Heart left ventricle (tissue), 13 donors: ENCODE results near the gene HERPUD1.

Source experiments
- POLR2A ChIP-seq, 2 donors: fragments of 450-650 bp; IDR thresholded peaks; one replicate each; pipeline ENCODE4 v1.6.1; 2017; ENCODE audit warnings: antibody characterized with exemption in 2 of 2, mild to moderate bottlenecking in 2 of 2, moderate library complexity in 2 of 2
- TF ChIP-seq, protein P1 (sequence below), 12 donors: fragments of 200-600 bp; sonication (generic) in 4 of 12; IDR thresholded peaks; one replicate each; pipeline versions ENCODE4 v1.5.0 to v1.8.0; 2018 to 2022; ENCODE audit warnings: antibody characterized with exemption in 12 of 12, mild to moderate bottlenecking in 5 of 12
- donor health status: ischemic (EF 13 %, LVEDD 7.1; RV severe dilation, severe dysfunction).
- donor health status: DM: no; HTN: yes; CAD: no.
- donor health status: DM: no; HTN: no; CAD: no.
- donor health status: ischemic (EF 25% LVEDD 6.9; RV normal size, moderate dysfunction).
- donor health status: ischemic (EF 25% LVEDD 5.7; RV mildly dilated, moderate dysfunction).
- donor health status: ischemic (EF 35%, LVEDD 5.7; RV mildly dilated, moderate dysfunction).
- donor health status: nonischemic (EF 11% LVEDD 7.7; RV severe dilation, severe dysfunction).
- donor health status: DM: yes; HTN: yes; CAD: no.
- donor health status: PGD.
- donor health status: ischemic (EF 29% LVEDD 5.4; RV normal size, mild dysfunction).
- donor health status: nonischemic (EF 23%, LVEDD 6.1; RV moderate dilation, normal function).

DNA sequence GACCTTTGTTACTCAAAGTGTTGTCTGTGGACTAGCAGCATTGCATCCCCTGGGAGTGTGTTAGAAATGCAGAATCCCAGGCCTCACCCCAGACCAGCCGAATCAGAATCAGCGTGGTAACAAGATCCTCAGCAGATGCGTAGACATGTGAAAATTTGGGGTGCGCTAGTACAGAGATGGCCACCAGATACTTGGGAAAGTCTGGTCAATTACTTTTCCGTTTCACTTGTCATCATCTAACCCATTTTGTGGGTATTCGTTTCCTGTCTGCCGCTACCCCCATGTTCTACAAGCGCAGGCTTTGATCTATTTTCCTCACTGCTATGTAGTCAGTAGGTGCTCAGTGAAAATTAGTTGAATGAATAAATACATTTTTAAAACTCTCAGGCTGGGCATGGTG lies 33.1 kb upstream of the HERPUD1 start:
- TF ChIP-seq, protein P1, sequence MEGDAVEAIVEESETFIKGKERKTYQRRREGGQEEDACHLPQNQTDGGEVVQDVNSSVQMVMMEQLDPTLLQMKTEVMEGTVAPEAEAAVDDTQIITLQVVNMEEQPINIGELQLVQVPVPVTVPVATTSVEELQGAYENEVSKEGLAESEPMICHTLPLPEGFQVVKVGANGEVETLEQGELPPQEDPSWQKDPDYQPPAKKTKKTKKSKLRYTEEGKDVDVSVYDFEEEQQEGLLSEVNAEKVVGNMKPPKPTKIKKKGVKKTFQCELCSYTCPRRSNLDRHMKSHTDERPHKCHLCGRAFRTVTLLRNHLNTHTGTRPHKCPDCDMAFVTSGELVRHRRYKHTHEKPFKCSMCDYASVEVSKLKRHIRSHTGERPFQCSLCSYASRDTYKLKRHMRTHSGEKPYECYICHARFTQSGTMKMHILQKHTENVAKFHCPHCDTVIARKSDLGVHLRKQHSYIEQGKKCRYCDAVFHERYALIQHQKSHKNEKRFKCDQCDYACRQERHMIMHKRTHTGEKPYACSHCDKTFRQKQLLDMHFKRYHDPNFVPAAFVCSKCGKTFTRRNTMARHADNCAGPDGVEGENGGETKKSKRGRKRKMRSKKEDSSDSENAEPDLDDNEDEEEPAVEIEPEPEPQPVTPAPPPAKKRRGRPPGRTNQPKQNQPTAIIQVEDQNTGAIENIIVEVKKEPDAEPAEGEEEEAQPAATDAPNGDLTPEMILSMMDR (IDR thresholded peaks at IDR 0.05) = no peak
- TF ChIP-seq POLR2A (IDR thresholded peaks at IDR 0.05) = no peak
